ENCODE measurements around the gene APOD.
"Not testable (repeated sequence)": the region's sequence is repeated elsewhere in the genome, so short reads cannot be mapped to it uniquely, and the experiment has no call there.

APOD gene

GRCh38 chr3:195599516-195599915 is 15.8 kb upstream of the APOD start:
- not testable (repeated sequence) for H3K36me3 Mint-ChIP-seq, H3K4me1 Mint-ChIP-seq, H3K9me3 Mint-ChIP-seq, H3K27ac Mint-ChIP-seq, H3K4me3 Mint-ChIP-seq, H3K27me3 Mint-ChIP-seq

- Mint-ChIP-seq H3K27me3 (no peaks in the 10 kb centered on the region), H3K4me1 (no peaks in the 10 kb centered on the region), H3K27ac (no peak overlapping the region), H3K4me3 (no peak overlapping the region), H3K36me3 (no peaks in the 10 kb centered on the region), H3K9me3 (no peaks in the 10 kb centered on the region)
Measured at GRCh38 chr3:195597848-195598247, 14.1 kb upstream of the APOD start.

GRCh38 chr3:195597229-195597628 is 13.5 kb upstream of the APOD start:
- H3K27me3 Mint-ChIP-seq = no peaks in the 10 kb centered on the region
- no peaks in the 10 kb centered on the region for H3K4me1 Mint-ChIP-seq
- no peaks in the 10 kb centered on the region for H3K9me3 Mint-ChIP-seq
- no peaks in the 10 kb centered on the region for H3K36me3 Mint-ChIP-seq
- no peak overlapping the region for H3K27ac Mint-ChIP-seq
- H3K4me3 Mint-ChIP-seq = no peak overlapping the region

DNA sequence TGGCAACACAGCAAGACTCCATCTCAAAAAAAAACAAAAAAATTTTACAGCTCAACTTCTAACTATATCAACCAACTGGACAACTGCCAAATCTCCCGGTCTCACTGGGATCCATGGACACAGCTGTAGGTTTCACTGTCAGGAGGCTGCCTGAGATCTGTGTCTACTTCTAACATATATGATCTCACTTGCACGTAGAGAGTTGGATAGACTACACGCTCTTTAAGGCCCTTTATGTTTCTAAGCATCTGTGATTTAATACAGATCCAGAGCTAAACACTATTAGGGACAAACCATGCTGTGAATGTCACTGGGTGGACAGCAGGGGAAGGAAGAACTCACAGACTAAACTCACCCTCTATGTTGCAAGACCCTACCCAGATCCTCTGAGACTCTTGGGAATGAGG is 13.0 kb upstream of the APOD start:
- no peaks in the 10 kb centered on the region for H3K36me3 Mint-ChIP-seq
- no peak overlapping the region for H3K4me3 Mint-ChIP-seq
- no peaks in the 10 kb centered on the region for H3K4me1 Mint-ChIP-seq
- H3K9me3 Mint-ChIP-seq = no peaks in the 10 kb centered on the region
- H3K27me3 Mint-ChIP-seq = no peaks in the 10 kb centered on the region
- no peak overlapping the region for H3K27ac Mint-ChIP-seq

DNA sequence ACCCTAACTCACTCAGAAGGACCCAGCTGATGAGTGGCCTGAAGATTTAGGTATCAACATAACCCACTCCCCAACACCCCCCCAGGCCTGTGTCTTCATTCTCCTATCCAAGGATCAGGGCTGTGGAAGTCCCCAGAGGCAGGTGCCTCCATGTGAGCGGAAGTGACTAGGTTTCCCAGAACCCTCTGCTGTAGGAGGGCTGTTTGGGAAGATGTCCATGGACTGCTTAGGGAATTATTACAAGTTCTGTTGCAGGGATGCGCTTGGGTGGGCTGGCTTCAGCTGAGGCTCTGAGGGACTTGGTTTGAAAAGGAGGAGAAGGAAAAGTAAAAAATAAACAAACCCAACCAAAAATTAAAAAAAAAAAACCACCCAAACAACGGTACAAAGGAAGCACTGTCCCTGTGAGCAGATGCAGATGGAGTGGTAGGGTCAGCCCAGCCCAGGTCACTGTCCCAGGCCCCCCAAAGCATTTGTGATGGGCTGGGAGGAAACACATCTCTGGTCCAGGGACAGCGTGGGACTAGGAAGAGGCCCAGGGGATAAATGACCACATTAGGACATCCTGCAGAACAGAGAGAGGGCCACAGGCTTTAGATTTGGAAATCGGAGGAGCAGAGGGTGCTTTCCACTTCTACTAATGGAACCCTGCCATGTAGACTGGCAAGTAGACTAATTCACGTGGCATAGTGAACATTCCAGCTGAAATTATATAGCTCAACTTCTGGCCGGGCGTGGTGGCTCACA is 12.2 kb upstream of the APOD start:
- H3K9me3 Mint-ChIP-seq = no peaks in the 10 kb centered on the region

DNA sequence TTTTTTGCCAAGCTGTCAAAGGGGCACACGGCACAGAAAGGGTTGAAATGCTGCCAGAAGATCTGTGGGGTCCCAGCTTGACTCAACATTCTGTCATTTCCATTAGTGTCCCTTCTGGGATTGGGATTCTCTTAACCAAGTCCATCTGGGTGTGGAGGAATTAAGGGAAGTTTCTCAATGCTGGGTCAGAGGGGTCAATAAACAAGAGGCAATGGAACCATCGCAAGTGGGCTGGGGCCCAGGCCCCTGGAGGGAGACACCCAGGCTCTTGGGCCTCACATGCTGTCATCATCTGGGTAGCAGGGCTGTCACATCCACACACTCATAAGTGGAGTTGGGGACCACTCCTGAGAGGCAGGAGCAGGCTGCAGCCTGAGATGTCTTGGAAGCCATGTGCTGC is 8.1 kb upstream of the APOD start:
- Mint-ChIP-seq H3K27me3 (no peaks in the 10 kb centered on the region), H3K9me3 (no peaks in the 10 kb centered on the region), H3K27ac (no peak overlapping the region), H3K4me3 (no peak overlapping the region), H3K4me1 (no peaks in the 10 kb centered on the region), H3K36me3 (no peaks in the 10 kb centered on the region)

More for the DNA sequence above, 12.2 kb upstream of the APOD start:
- Mint-ChIP-seq H3K4me1 (no peaks in the 10 kb centered on the region), H3K27me3 (no peaks in the 10 kb centered on the region), H3K36me3 (no peaks in the 10 kb centered on the region), H3K27ac (no peak overlapping the region), H3K4me3 (no peak overlapping the region)

GRCh38 chr3:195591220-195591619 is 7.5 kb upstream of the APOD start:
- Mint-ChIP-seq H3K9me3 (no peaks in the 10 kb centered on the region), H3K27me3 (no peaks in the 10 kb centered on the region), H3K4me3 (no peak overlapping the region), H3K36me3 (no peaks in the 10 kb centered on the region), H3K4me1 (no peaks in the 10 kb centered on the region), H3K27ac (no peak overlapping the region)

DNA sequence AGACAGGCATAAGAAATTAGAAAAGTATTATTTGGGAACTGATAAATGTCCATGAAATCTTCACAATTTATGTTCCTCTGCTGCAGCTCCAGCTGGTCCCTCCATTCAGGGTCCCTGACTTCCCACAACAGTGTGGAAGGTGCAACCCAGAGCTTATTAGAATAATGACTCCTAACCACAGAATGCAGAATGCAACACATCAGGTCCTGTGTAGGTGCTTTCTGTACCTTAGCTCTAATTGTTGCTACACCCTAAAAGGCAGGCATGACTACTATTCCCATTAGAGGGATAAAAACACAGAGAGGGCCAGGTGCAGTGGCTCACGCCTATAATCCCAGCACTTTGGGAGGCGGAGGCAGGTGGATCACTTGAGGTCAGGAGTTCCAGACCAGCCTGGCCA is 6.6 kb upstream of the APOD start:
- not testable (repeated sequence) for H3K27ac Mint-ChIP-seq, H3K9me3 Mint-ChIP-seq, H3K4me1 Mint-ChIP-seq, H3K36me3 Mint-ChIP-seq, H3K4me3 Mint-ChIP-seq, H3K27me3 Mint-ChIP-seq

DNA sequence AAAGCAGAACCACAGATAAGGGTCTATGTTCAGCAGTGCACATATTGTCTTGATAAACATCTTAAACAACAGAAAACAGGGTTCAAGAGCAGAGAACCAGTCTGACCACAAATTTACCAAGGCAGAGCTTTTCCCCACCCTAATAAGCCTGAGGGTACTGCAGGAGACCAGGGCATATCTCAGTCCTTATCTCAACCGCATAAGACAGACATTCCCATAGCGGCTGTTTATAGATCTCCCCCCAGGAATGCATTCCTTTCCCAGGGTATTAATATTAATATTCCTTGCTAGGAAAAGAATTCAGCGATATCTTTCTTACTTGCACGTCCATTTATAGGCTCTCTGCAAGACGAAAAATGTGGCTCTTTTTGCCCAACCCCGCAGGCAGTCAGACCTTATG is 6.1 kb upstream of the APOD start:
- H3K4me1 Mint-ChIP-seq, H3K36me3 Mint-ChIP-seq, H3K27ac Mint-ChIP-seq, H3K27me3 Mint-ChIP-seq, H3K4me3 Mint-ChIP-seq, H3K9me3 Mint-ChIP-seq: not testable (repeated sequence)

DNA sequence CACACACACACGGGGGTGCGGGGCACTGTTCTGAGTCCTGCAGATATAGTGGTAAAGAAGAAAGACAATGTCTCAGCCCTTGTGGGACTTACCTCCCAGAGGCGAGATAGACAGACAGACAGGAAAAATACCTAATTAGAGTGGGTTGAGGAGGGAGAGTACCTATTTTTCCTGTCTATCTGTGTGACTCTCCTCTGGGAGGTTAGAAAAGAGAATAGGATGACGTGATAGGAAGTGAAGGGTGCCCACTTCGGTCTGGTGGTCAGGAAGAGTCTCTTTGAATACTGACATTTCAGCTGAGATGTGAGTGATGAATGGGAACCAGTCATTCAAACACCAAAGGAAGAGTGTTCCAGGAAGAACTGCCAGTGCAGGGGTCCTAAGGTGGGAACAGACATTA is 4.1 kb upstream of the APOD start:
- no peaks in the 10 kb centered on the region for H3K36me3 Mint-ChIP-seq
- H3K4me1 Mint-ChIP-seq = peaks cover 4% of the 10 kb centered on the region
- H3K27ac Mint-ChIP-seq = no peak overlapping the region
- peaks cover 1% of the 10 kb centered on the region for H3K27me3 Mint-ChIP-seq
- no peak overlapping the region for H3K4me3 Mint-ChIP-seq
- no peaks in the 10 kb centered on the region for H3K9me3 Mint-ChIP-seq

DNA sequence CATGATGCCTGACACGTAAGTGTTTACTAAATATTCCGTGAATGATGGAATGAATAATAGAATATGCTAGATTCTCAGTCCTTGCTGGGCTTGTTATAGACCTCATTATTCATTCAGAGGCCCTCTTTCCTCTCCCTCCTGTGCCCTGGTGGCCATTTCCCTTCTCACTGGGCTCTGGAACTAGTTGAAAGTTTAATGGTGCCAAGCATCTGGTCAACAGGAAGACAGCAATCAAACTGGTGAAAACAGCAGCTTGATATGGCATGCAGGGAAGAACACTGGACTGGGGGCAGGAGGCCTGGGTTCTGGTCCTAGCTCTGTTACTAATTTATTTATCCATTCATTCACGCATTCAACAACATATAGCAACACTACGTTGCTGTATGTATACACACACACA is 3.7 kb upstream of the APOD start:
- Mint-ChIP-seq H3K9me3 (no peaks in the 10 kb centered on the region), H3K4me3 (no peak overlapping the region), H3K36me3 (no peaks in the 10 kb centered on the region), H3K27ac (no peak overlapping the region), H3K4me1 (peaks cover 4% of the 10 kb centered on the region), H3K27me3 (peaks cover 1% of the 10 kb centered on the region)

- H3K27me3 Mint-ChIP-seq = peaks cover 1% of the 10 kb centered on the region
- no peak overlapping the region for H3K27ac Mint-ChIP-seq
- no peak overlapping the region for H3K4me3 Mint-ChIP-seq
- peaks cover 4% of the 10 kb centered on the region for H3K4me1 Mint-ChIP-seq
- no peaks in the 10 kb centered on the region for H3K36me3 Mint-ChIP-seq
- H3K9me3 Mint-ChIP-seq = no peaks in the 10 kb centered on the region
Measured at GRCh38 chr3:195584543-195584870, 767 bp upstream of the APOD start.

GRCh38 chr3:195582947-195583346 is 793 bp downstream of the APOD start:
- Mint-ChIP-seq H3K27me3 (peaks cover 1% of the 10 kb centered on the region), H3K36me3 (no peaks in the 10 kb centered on the region), H3K4me1 (peaks cover 4% of the 10 kb centered on the region), H3K4me3 (no peak overlapping the region), H3K9me3 (no peaks in the 10 kb centered on the region), H3K27ac (no peak overlapping the region)

- Mint-ChIP-seq H3K4me3 (no peak overlapping the region), H3K27me3 (peaks cover 1% of the 10 kb centered on the region), H3K27ac (peak overlapping the region; percentile 55)
Measured at GRCh38 chr3:195580744-195581443, 2.8 kb downstream of the APOD start.

DNA sequence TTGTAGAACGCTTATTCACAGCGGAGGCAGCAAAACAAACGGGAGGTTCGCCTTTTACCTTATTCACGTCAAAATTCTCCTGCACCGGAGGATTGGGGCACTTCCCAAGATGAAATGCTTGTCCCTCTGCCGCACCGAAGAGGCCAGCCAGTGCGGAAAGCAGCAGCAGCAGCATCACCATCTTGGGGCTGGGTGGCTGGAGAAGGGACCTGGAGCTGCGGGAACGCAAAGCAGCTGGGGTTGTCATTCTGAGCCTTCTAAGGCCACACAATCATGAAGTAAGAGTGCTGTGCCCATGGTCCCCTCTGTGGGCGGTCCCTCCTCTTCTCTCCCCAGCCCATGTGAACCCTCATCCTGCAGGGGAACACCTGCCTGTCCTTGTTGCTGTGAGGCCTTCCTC is 4.5 kb downstream of the APOD start:
- Mint-ChIP-seq H3K9me3 (no peaks in the 10 kb centered on the region), H3K4me1 (no peaks in the 10 kb centered on the region), H3K27ac (no peak overlapping the region), H3K27me3 (no peaks in the 10 kb centered on the region), H3K36me3 (no peaks in the 10 kb centered on the region), H3K4me3 (no peak overlapping the region)

More at GRCh38 chr3:195580744-195581443, 2.8 kb downstream of the APOD start:
- Mint-ChIP-seq H3K9me3 (no peaks in the 10 kb centered on the region), H3K36me3 (no peaks in the 10 kb centered on the region), H3K4me1 (peaks cover 4% of the 10 kb centered on the region)

- Mint-ChIP-seq H3K4me1 (no peaks in the 10 kb centered on the region), H3K27ac (no peak overlapping the region), H3K4me3 (no peak overlapping the region), H3K36me3 (no peaks in the 10 kb centered on the region), H3K9me3 (no peaks in the 10 kb centered on the region), H3K27me3 (no peaks in the 10 kb centered on the region)
Measured at GRCh38 chr3:195578565-195578964, 5.2 kb downstream of the APOD start.
